Bladder microvascular endothelial cell (primary cell): ENCODE measurements around the gene G6PD. TPM values are rescaled to one million over a fixed set of nuclear protein-coding genes. Genes with fewer than 3 reads are reported as not detected.

Source experiments
- total RNA-seq: library from RNA; depleted of rRNA; stranded (reverse); fragments of >200 nt; gene quantifications from 2 replicates; pipeline ENCODE4 v1.2.3, GENCODE V29; 2014

Gene G6PD
- 38.9 and 52.8 TPM in 2 replicates for total RNA-seq

DNA sequence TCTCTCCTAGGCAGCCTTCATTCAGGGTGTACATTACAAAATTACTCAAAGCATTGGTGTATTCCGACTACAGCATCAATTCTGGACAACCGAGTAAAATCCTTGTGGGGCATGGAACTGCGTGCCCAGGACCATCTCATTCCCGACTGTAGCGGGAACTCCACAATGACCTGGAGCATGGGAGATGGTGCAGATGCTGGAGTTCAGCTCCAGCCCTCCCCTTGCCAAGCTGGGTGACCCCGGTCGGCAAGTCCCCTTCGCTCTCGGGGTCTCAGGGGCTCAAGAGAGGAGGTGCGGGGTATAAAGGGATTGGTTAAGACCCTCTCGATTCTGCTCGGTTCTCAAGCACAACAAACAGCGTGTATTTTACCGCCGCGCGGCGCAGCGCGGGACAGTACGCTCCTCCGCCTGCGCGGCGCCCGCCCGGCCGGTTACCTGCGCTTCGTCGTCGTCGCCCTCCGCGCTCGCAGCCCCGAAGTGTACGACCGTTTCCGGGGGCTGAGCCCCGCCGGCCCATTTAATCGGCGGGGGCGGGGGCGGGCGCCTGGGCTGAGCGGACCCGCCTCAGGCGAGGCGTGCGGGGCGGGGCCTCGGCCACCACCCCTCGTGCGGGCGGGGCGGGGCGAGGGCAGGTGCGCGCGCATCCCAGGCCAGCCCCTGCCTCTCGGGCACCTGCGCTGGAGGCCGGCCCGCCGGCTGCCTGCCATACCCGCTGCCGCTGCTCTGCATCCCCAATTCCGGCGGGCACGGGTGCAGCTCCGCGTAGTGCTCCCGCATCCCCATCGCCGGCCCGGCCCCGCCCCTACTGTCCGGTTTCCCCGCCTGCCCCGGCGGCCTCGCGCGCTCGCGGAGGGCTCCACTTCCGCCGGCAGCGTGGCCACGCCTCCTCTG lies at the start of gene G6PD:
G6PD (minus strand) TSS at position 493 of the 891 bp plus-strand sequence. CDS start 691 bp downstream, outside the sequence.

DNA sequence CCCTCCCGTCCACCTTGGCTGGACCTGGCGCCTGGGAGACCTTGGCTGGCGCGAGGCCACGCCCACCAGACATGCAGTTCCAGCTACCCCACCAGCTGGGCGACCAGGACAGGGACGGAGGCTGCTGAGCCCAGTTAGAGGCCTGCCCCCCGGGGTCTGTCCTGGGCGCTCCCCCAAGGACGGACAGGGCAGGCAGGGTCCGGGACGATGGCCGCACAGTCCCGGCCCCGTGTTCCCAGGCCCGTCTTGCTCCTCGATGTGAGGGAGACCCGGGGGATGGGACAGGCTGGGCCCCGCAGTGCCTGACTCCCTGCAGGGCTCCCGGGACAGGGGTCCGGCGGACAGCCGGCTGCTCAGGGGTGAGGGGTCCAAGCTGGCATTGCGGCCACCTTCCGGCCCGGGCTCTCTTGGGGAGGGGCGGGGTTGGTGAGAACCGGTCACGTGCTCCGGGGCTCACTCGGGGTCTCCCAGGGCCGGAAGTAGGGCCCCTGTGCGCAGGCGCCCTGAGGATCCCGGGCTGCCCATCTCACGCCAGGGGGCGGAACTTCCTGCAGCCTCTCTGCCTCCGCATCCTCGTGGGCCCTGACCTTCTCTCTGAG lies 38.0 kb upstream of the G6PD start, which contains the start of gene CTAG1A:
CTAG1A (plus strand) TSS at position 549 of the 599 bp plus-strand sequence. CDS start 74 bp downstream, outside the sequence.

DNA sequence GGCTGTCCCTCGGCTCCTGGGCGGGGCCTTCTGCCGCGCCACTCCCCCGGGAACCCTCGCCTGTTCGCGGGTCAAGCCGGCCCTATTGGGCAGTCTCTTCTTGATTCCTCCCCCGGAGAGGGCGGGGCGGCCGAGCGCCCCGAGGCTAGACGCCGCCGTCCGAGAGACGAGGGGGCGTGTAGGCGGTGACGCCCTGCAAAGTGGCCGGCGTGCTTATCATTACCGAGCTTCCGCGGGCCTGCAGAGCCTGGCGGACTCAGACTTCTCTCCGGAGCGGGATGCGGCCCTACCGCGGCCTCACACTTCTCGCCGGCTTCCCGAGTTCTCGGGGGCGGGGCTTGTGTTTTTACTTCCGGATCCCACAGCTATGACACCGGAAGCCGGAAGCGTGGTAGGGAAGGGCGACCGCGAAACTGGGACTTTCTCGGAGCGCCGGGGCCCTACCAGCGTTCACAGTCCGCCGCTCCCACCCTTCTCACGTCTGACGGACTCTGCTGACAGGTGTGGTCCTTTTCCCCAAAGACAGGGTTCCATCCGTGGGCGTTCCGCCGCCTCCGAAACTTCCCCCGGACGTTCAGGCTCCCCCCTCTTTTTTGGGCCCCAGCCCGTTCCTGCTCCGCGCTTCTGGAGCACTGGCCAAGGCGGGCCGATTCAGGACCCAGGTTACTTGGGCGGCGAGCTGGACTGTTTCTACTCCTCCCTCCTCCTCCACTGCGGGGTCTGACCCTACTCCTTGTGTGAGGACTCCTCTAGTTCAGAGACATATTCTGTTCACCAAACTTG lies 790 bp upstream of the G6PD start, which contains the start of gene IKBKG:
IKBKG (plus strand) TSS at position 376 of the 783 bp plus-strand sequence. CDS start 4,383 bp downstream, outside the sequence.

GRCh38 chrX:154515966-154516655 lies 30.5 kb downstream of the G6PD start, which contains the start of gene FAM3A:
TSS of gene FAM3A (minus strand) at chrX:154516232. CDS start at chrX:154515772, 460 bp downstream.

DNA sequence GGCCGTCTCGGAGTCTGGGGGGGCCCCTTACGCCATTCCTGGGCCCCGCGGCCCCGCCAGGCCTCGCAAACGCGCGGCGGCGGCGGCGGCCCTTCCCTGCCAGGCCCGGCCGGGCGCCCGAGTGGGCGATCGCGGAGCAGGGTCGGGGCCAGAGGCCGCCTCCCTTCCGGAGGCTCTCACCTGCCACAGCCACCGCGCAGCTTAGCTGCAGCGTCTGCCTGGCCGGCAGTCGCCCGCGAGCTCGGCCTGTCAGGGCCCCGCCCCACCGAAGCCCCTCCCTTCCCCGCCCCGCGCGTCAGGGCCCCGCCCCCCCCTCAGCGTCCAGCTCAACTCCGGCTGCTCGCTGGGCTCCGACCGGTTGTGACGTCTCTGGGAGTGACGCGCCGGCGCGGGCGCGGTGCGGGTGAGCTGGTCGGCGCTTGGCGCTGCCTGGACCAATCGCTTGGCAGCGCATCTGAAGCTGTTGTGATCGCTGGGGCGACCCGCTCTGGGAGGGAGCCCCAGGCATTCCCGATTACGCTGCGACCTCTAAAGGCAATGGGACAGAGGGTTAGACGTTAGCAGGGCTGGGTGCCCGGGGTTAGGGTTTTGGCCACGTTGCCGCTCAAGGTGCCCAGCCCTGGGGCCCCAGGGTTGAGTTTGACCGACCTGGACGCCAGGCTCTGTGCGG lies 56.1 kb downstream of the G6PD start, which contains the start of gene SLC10A3:
SLC10A3 (minus strand) TSS at position 216 of the 670 bp plus-strand sequence. CDS start 1,689 bp downstream, outside the sequence.

DNA sequence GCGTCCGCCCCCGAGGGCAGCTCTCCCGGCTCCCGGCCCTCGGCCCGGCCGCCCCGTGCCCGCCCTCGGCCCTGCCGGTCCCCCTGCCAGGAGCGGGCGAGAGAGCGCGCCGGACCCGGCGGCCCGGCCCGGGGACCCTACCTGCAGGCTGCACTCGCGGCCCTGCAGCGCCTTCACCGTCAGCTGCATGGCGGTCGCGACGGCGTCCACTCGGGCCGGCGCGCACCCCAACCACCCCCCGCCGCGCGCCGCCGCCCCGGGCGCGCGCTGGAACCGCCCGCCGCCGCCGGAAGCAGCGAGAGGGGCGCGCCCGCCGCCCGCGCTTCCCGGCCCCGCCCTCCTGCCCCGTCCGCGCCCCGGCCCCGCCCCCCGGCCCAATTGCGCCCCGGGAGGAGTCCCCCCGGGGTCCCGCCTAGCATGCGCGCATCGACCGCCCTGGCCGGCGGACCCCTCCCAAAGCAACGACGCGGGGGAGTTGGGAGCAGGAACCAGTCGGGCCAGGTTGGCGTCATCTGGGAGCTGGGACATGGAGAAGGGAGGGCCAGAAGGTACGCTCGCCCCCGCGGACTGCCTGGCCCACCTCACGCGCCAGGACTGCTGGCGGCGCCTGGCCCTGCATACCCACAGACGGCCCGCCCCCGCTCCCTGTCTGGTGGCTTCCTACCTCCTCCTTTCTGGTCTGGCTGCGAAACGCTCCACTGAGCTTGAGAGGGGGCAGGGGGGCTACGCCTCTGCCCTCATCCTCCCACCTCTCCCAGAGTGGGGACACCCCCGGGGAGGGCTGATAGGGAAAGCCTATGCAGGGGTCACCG lies 60.0 kb downstream of the G6PD start, which contains the start of gene UBL4A:
UBL4A (minus strand) TSS at position 220 of the 812 bp plus-strand sequence; CDS start at position 189, 31 bp downstream.

Other genes starting within 250 kb of the G6PD start
- gene FLNA, start 172.2 kb downstream of the G6PD start, total RNA-seq: 1,640 and 2,434 TPM in 2 replicates
- 16.6 and 18.8 TPM in 2 replicates for gene EMD, start 167.6 kb downstream of the G6PD start, total RNA-seq
- 2,048 and 2,051 TPM in 2 replicates for gene RPL10, start 148.5 kb downstream of the G6PD start, total RNA-seq
- gene DNASE1L1, start 137.6 kb downstream of the G6PD start, total RNA-seq: 70.6 and 90.2 TPM in 2 replicates
- gene TAFAZZIN, start 135.3 kb downstream of the G6PD start, total RNA-seq: 20.9 and 23.9 TPM in 2 replicates
- 54.4 and 128 TPM in 2 replicates for gene ATP6AP1, start 118.2 kb downstream of the G6PD start, total RNA-seq
- gene GDI1, start 109.7 kb downstream of the G6PD start, total RNA-seq: 36.4 and 99.2 TPM in 2 replicates
- gene FAM50A, start 102.7 kb downstream of the G6PD start, total RNA-seq: 64.9 and 118 TPM in 2 replicates
- gene PLXNA3, start 88.6 kb downstream of the G6PD start, total RNA-seq: 7.9 and 13.3 TPM in 2 replicates
- 11.2 and 11.5 TPM in 2 replicates for gene LAGE3, start 67.6 kb downstream of the G6PD start, total RNA-seq
- gene UBL4A, start 60.2 kb downstream of the G6PD start, total RNA-seq: 37.1 and 49.5 TPM in 2 replicates
- gene SLC10A3, start 56.2 kb downstream of the G6PD start, total RNA-seq: 9.7 and 22.1 TPM in 2 replicates
- 17.6 and 45.2 TPM in 2 replicates for gene FAM3A, start 30.6 kb downstream of the G6PD start, total RNA-seq
- gene IKBKG, start 774 bp upstream of the G6PD start, total RNA-seq: 12.1 and 14.2 TPM in 2 replicates
- not detected in 2 replicates for gene CTAG1A, start 38.3 kb upstream of the G6PD start, total RNA-seq
- gene CTAG1B, start 72.4 kb upstream of the G6PD start, total RNA-seq: not detected in 2 replicates
- gene CTAG2, start 106.7 kb upstream of the G6PD start, total RNA-seq: not detected in 2 replicates
- 8.3 and 13.9 TPM in 2 replicates for gene GAB3, start 204.2 kb upstream of the G6PD start, total RNA-seq
- gene DKC1, start 216.0 kb upstream of the G6PD start, total RNA-seq: 26.4 and 63.4 TPM in 2 replicates